DMS114 treated with DMSO at 0.1 percent for 48 hours (cell line): ENCODE results near the gene ADCK1.
"Not testable (repeated sequence)": the region's sequence is repeated elsewhere in the genome, so short reads cannot be mapped to it uniquely, and the experiment has no call there.

Source experiments
- DNase-seq: peaks from one replicate; lab custom pipeline; 2025; ENCODE audit not compliant: unreplicated experiment; lab: John Stamatoyannopoulos, UW

The ADCK1 gene

DNA sequence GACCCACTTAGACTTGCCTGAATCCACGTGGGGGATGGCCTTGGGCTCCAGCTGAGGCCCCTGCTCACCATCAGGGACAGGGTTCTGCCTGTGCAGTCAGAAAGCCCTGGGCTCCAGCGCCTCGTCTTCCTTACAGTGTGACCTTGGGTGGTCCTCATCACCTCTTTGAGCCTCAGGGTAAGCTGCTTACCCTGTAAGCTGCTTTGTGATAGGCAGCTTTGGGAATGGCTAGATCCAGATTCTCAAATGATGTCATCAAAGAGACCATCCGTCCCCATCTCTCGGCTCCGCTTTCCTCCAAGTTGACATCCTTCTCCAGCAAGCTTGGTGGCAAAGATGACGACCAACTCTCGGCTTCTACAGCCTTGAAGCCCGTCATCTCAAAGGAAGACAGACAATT is 127.0 kb downstream of the ADCK1 start:
- no peak for DNase-seq

DNA sequence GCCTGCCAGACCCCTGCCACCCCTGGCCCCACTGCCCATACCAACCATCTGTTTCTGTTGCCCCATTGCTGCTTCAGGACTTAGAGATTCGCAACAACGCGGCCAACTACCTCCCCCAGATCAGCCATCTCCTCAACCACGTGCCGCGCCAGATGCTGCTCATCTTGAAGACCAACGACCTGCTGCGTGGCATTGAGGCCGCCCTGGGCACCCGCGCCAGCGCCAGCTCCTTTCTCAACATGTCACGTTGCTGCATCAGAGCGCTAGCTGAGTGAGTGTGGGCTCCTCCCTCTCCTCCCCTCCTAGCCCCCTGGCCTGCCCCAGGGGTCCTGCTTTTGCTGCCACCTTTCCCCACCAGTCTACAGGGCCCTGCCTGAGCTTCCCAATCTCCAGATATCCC is 131.5 kb downstream of the ADCK1 start:
- DNase-seq = no peak

DNA sequence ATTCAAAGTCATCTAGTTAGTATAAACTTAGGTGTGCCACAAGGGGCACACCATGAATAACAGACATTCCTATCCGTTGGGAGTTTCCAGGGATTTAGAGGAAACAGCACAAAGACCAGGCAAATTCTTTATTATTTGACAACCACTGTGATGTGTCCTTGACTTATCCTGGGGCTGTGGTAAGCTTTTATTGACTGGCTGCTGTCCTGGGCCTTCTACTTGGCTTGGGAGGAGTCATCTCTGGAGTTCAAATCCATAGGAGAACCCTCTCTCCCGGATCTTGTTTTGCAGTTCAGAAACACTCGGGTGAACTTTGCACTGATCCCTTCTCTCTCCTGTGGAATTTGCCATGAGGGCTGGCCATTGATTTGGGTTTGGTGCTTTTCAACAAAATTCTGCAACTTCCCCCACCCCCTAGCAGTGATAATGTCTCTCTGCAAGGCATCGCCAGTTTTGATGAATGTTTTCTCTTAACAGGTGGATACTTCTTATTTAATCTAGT is 136.3 kb downstream of the ADCK1 start:
- no peak for DNase-seq

DNA sequence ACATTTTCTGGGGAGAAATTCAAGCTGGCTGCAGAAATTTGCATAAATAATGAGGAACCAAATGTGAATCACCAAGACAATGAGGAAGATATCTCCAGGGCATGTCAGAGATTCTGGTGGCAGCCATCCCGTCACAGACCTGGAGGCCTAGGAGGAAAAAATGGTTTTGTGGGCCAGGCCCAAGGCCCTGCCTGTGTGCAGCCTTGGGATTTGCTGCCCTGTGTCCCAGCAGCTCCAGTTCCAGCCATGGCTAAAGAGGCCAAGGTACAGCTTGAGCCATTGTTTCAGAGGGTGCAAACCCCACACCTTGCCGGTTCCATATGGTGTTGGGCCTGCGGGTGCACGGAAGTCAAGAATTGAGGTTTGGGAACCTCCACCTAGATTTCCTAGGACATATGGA is 147.5 kb downstream of the ADCK1 start:
- no peak for DNase-seq

DNA sequence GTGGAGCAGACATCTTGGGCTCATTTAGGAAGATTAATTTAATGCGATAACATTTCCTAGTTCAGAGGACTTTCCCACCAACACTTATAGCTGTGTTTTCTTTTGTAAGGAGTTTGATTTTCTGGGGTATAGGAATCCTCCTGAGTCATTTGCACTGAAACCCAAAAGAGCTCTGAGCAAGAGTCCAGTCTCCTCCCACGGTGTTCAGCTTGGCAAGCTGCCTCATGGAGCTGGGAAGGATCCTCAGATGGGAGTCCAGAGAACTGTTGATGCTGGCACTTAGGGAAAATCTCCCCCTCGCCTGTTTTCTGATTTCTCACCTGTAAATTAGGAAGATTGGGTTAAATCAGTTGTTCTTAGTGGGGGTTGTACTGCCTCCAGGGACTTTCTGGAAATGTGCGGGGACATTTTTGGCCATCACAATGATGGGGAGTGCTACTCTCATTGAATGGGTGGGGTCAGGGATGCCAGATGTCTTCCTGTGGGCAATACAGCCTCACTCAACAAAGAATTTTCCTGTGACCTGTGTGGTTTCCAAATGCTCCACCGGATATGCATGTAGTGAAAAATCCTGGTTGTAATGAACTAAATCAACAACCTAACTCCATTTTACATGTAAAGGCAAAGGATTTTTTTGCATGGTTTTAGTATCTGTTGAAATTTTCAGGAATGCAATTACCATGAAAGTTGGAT is 150.6 kb downstream of the ADCK1 start:
- DNase-seq = no peak

DNA sequence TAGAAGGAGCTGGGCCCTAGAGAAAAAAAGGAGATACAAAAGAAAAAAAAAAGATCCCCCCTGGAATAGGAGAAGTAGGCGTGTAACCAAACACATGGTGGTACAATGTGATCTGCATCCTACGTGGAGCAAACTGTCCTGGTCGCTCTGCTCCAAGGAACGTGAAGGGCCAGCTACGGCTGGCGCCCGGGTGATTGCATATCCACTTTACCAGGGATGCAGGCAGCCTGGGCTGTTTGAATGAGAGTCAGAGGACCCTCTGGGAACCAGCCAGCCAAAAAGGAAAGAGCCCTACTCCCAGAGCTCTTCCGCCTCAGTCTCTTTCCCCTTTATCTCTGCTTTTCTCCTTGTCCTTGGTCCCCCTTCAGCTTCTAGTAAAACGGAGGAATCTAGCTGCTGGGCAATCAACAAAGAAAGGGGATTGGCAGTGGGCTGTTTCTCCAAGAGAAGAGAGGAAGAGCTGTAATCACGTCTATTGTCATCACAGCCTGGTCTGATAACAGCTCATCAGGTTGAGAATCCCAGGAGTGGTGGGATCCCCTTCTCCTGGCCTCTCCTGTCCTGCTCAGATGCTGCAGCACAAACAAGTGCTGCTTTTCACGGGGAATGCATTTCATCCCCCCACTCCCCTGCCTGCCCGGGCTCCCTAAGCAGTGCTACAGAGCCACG is 156.0 kb downstream of the ADCK1 start:
- no peak for DNase-seq

DNA sequence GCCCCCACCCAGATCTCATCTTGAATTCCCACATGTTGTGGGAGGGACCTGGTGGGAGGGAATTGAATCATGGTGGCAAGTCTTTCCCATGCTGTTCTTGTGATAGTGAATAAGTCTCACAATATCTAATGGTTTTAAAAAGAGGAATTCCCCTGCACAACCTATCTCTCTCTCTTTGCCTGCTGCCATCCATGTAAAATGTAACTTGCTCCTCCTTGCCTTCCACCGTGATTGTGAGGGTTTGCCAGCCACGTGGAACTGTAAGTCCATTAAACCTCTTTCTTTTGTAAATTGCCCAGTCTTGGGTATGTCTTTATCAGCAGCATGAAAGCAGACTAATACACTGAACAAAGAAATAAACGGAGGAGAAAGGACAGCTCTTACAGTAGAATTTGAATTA is 159.8 kb downstream of the ADCK1 start:
- not testable (repeated sequence) for DNase-seq

DNA sequence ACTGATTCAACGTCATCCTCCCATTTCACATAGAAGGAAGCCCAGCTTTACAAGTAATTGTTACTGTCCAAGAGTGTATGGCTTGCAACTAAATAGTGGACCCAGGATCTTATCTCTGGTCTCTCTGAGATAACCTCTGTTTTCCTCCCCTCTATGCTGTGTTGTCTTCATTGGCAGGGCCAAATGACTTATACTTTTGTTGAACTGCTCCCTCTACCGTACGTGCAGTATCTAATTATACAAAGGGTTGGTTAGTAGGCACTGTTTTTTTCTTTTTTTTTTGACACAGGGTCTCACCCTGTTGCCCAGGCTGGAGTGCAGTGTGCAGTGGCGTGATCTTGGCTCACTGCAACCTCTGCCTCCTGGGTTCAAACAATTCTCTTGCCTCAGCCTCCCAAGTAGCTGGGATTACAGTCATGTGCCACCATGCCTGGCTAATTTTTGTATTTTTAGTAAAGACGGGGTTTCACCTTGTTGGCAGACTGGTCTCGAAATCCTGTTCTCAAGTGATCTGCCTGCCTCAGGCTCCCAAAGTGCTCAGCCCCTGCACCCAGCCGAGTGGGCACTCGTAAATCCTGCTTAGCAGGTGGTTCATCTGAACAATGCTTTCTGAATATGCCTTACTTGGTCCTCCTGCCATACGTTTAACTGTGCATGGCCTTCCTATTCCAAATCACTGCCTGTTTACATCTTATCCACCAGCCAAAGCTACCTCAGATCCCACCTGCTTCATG is 162.1 kb downstream of the ADCK1 start:
- DNase-seq = no peak

DNA sequence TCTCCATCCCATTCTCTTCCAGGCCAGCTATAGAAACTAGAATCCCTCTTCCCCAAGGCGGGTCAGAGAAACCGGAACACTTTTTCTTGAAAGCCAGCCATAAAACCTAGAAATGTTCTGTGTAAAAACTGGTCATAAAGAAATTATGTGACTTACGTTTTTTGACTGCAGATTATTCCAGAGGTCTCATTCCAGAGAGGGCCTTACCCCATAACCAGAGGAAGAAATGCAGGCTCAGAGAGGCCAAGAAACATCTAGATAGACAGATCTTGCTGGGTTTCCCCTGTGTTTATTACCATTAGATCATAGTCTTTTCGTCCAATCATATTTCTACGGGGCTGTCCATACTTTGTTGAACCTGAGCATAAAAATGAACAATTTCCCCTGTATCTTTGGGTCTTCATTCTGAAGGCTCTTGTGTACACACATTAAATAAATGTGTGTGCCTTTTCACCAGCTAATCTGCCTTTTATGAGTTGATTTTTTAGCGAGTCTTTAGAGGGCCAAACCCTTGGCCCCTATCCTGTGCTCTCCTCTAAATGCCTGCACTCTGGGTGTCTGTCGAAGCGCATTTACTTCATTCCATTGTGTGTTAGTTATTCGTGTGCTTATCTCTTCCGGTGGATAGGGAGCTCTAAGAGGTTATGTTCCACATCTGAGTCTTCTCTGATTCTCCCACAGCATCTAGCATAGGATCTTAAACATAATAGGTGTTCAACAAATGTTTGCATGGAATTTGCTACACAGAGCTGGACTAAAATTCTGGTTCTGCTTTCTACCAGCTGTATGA is 163.0 kb downstream of the ADCK1 start:
- no peak for DNase-seq

DNA sequence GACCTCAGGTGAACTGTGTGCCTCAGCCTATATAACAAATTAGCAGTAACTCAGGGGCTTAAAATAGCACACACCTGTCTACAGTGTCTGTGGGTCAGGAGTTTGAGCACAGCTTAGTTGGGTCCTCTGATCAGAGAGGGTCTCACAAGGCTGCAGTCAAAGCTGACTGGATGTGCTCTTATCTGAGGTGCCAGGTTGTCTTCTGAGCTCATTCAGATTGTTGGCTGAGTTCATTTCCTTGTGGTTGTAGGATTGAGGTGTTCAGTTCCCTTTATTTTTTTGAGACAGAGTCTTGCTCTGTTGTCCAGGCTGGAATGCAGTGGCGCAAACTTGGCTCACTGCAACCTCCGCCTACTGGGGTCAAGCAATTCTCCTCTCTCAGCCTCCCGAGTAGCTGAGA is 164.7 kb downstream of the ADCK1 start:
- no peak for DNase-seq

DNA sequence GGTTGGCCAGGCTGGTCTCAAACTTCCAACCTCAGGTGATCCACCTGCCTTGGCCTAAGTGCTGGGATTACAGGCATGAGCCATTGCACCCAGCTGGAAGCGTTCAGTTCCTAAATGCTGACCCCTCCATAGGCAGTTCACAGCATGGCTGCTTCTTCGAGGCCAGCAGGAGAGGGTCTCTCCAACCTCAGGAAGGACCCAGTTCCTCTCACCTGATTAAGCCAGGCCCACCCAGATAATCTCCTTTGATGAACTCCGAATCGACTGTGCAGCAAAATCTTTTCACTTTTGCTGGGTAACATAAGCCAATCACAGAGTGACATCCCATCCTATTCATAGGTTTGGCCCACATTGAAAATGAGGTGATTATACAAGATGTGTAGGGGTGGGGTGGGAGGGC is 165.1 kb downstream of the ADCK1 start:
- DNase-seq = no peak

DNA sequence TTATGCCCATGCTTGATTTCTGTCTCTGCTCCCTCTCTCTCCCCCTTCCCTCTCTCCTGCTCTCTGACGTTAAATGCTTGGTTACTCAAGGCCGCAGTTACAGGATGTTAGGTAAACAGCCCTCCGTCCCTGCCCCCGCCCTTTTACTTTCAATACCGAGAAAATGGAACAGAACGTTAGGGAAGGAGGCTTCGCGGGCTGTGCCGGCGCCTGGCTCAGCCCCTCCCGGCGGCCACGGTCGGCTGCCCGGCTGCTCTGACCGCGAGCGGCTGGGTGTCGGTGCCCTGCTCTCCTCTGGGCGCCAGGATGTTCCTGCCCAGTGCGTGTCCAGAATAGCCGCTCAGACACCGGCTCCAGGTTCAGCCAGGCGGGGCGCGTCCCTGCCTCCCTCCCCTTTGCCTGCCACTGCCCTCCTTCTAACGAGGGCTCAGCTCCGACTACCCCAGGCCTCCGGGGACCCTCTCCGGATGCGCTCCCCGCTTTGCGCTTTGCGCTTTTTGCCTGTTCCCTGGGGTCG is 166.1 kb downstream of the ADCK1 start:
- peak; percentile 1 for DNase-seq

DNA sequence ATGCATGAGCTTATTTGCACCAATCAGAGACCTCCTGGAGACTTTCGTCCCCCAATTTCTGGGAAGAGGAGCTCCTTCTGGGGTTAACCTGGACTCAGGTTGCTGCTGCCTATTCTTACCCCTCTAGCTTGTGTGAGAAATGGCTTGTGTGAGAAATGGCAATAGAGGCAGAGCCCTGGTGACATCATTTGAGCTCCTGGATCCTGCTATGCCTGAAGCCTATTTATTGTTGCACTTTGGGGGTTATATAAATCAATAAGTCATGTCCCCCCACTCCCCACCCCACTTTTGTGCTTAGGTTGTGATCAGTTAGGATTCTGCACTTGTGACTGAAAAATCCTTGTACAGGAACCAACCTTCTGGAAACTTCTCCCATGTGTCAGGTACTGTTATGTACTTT is 167.2 kb downstream of the ADCK1 start:
- DNase-seq = no peak

DNA sequence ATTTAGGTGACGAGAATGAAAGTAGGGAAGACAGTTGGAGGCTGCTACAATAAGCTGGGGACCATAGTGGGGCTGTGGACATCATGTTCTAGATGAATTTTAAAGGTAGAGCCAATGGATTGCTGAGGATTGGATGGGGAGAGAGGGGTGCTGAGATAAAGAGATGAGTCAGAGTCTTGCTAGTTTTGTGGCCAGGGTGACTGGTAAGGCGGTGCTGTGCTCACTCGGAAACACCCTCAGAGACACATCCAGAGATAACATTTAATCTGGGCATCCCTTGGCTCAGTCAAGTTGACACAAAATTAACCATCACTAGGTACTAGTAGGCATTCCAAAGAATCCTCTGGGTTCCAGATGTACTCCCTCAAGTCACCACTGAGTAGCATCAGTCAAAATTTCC is 170.7 kb downstream of the ADCK1 start:
- DNase-seq = no peak

DNA sequence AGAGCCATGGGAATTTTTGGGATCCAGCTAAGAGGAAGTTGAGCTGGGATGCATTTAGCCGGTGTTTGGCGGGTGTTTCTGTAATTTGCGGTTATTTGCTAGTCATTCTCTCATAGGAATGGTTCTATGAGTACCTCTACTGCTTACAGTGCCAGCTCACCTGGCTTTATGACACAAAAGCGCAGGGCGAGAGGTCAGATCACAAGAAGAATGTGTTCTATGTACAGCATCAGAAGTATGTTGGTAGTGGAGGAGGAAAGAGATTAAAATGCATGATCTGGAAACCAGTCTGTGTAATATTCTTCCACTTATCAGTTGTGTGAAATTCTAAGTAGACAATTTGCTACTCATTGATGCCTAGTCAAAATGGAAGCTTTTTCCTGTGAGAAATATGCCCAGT is 173.3 kb downstream of the ADCK1 start:
- DNase-seq = no peak

DNA sequence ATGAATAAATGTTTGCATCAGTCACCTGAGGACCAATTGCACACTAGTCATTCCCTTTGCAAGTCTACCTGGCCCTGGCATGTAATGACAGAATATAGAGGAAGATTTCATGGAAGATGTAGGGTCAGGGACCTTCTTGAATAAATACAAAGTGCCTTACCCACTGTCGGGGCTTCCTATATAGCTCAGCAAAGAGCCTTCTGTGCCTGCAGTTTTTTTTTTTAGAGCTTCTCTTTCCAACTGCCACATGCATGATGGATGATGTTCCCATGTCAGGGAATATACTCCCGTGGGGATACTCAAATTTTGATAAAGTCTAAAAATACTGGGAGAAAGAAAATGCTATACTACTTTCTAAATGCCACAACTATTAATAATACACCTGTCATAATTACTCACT is 176.7 kb downstream of the ADCK1 start:
- DNase-seq = no peak

DNA sequence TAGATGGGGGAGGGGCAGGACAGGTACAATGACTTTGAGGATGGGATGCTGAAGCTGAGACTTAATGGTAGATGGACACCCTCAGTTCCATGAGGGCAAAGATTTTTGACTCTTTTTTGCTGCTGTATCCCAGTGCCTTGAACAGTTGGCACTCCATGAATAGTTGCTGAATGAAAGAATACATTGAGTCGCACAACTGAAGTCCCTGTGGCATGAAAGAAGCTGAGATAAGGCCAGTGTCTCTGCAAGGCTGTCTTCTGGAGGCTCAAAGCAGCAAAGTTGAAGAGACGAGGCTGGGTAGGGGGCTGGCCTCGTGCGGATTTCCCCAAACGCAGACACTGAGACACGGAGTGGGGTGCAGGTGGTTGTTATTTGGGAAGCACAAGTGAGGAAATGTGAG is 179.3 kb downstream of the ADCK1 start:
- no peak for DNase-seq

DNA sequence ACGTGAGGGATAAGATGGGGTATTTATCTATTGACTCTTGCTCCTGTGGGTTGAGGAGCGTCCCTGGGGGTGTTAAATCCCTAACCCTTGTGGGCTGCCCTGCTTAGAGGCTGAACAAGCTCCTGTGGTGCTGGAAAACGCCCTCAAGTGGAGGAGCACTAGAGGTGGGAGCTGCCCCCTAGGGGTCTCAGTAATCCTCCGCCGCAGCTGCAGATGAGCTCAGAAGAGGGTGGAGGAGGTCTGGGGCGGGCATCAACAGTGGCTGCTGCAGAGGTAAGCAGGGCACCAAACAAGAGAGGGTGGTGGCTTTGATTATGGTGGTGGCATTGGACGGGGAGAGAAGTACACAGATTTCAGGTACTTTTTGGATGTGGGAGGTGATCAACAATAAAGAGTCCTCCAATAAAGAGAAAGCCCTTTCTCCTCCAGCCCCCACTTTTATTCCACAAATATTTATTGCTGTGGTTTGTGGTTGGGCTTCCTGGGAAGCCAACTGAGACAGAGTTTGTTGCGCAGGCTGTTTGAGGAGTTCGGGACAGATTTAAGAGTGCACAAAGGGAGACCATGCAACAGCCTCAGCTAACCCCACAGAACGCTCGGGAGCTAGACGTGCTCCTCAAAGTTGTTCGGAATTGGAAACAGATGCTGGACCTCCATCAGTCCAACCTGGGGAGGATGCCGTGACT is 179.9 kb downstream of the ADCK1 start:
- no peak for DNase-seq

DNA sequence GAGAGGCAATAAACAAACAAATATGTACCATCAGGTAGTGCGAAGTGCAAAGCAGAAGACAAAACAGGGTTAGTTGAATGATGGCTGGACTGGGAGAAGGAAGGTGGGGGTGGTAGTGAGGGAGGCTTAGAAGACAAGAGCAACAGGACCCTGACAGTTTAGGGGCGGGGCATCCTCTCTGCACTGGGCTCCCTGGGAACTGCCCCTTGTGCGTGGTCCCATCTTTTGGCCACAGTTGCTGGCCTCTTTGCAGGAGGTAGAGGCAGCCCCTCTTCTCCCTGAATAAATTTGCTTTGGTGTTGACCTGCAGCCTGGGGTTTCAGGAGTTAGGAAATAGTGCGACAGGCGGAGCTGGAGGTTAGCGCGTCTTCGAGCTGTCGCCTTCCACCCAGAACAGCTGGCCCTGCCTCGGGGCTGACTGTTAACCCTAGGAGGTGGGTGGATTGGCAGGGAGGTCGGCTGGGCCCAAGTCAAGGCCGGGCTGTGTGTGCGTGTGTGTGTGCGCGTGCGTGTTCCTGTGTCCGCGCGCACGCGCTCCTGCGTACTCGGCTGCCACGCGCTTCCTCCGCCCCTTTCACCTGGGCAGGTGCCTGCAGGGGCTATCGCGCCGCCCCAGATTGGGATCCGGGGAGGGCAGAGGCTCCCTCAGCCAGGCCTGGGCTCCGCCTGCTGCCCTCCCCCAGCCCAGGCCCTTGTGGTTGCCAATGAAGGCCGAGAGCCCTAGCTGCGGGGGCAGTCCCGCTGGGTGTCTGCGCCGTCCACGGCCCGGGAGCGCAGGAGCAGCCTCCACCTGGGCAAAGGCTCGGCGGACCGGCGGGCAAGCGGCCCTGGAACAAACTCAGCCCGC is 180.8 kb downstream of the ADCK1 start:
- DNase-seq = no peak
